22Rv1 (cell line): Measurements from ENCODE around the gene SLC15A4.
"Not testable (repeated sequence)": the region's sequence is repeated elsewhere in the genome, so short reads cannot be mapped to it uniquely, and the experiment has no call there.

Source experiments
- H3K27ac ChIP-seq: fragments of 450-650 bp; 2 replicates; pipeline ENCODE4 v1.5.1; 2017
- CTCF ChIP-seq: fragments of 450-650 bp; IDR thresholded peaks from 2 replicates; pipeline ENCODE4 v1.5.1; 2017; ENCODE audit warnings: mild to moderate bottlenecking
- ZFX ChIP-seq: fragments of 450-650 bp; IDR thresholded peaks from 2 replicates; pipeline ENCODE4 v1.6.1; 2017; ENCODE audit warnings: antibody characterized with exemption, borderline replicate concordance

The SLC15A4 gene

GRCh38 chr12:128811806-128812205 is 12.0 kb downstream of the SLC15A4 start:
- H3K27ac ChIP-seq = no peak overlapping the region
- TF ChIP-seq CTCF = no peak
- no peak for TF ChIP-seq ZFX

DNA sequence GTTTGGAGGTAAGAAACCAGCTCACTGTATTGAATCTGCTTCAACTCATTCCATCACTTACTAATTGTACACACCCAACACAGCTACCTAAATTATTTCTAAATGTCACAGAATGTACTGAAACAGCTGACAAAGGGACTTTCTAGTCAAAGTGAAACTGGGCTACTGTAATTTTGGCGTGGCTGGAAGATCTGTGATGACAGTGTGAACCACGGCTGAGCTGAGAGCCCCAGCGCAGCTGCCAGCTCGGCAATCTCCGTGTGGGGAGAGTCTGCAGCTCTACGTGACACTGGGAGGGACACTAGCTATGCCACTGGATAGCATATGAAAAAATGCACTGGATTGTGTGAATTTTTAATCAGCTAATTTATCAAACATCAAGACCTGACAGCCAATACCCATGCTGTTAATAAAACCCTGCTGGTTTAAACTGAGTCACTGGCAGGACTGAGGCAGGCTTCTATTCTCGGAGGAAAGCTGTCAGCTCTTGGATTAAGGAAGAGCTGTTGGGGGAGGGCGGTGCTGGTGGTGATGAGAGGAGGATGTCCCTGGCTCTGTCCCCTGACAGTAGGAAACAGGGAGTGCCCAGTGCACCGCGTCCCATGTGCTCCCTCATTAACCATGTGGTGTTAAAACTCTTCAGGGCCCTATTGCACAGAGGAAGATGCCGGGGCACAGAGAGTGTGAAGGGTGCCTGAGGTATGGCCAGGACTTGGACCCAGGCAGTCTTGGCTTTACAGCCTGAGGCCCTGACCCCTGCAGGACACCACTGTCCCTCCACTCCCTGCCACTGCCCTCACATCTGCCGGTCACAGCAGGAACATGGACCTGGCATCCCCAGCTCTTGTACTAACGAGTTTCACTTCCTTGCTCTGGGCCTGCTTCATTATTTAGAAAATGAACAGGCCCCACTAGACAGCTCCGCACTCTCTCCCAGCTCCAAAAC is 13.3 kb downstream of the SLC15A4 start:
- TF ChIP-seq ZFX (no peak), CTCF (no peak)
- no peak overlapping the region for H3K27ac ChIP-seq

DNA sequence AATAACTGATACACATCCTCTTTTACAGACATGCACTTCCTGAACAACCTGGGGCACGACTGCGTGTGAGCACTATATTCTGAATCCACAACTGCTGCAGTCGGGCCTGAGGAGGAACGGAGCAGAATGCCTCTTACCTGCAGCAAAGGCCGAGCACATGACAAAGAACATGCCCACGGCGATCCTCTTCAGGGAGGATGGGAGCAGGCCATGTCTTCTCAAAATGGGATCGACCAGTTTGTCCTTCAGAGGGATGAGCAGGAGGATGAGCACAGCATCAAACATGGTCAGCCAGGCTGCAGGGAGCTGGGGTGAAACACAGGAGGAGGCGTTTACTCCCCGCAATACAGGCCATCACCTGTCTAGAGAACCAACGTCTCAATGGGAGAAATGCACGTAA is 15.1 kb downstream of the SLC15A4 start:
- no peak for TF ChIP-seq ZFX
- TF ChIP-seq CTCF = no peak
- H3K27ac ChIP-seq = no peak overlapping the region

DNA sequence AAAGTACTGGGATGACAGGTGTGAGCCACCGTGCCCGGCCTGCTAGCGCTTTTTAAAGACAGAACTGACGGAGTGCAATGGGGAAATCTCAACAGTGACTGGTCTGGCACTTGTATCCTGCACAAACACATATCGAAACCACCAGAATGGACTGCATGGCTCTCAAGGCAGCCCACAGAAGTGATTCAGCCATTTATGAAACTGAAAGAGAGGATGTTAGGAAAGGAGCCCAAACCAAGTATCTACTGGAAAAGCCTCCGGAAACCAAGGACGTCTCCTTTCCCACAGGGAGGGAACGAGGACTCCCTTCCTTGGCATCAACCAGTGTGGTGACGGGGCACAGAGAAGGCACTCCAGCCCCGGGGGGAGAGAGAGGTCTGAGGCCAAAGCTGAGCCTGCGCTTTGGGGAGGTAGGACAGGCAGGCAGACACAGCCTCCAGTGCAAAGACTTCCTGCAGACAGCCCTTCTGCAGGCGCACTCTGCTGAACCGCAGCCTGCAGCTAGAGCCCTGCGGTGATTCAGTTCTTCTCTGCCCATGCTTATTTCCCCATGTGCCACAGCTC is 16.5 kb downstream of the SLC15A4 start:
- H3K27ac ChIP-seq = no peak overlapping the region
- TF ChIP-seq ZFX = no peak
- TF ChIP-seq CTCF = no peak

DNA sequence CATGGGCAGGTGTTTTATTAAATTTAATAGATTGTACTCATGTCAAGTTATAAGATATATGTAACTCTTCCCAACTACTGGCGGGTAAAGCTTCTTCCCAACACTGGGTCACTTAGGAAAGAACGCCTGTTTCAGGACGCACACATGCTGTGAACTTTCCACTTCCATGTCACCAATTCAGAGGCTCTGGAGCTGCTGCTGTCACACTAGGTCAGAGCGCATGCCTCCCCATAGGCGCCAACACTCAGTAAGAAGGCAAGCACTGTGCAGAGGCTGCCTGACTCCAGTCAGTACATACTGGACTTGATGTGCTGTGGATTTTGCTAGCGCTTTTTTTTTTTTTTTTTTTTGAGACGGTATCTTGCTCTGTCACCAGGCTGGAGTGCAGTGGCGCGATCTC is 17.2 kb downstream of the SLC15A4 start:
- no peak overlapping the region for H3K27ac ChIP-seq
- no peak for TF ChIP-seq ZFX
- no peak for TF ChIP-seq CTCF

DNA sequence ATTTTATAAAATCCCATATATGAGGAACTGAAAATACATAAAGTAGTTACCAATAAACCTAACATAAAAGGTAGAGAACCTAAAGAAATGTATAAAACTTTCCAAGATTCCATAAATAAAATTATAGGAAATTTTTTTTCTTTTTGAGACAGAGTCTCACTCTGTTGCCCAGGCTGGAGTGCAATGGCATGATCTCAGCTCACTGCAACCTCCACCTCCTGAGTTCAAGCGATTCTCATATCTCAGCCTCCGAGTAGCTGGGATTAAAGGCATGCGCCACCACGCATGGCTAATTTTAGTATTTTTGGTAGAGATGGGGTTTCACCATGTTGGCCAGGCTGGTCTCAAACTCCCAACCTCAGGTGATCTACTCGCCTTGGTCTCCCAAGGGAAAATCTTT is 18.4 kb downstream of the SLC15A4 start:
- not testable (repeated sequence) for H3K27ac ChIP-seq

- TF ChIP-seq CTCF = no peak
- TF ChIP-seq ZFX = no peak
- H3K27ac ChIP-seq = no peak overlapping the region
Observed at GRCh38 chr12:128804762-128805161, 19.0 kb downstream of the SLC15A4 start.
